K562 (cell line): Measurements from ENCODE around the gene SIPA1L2. TPM values are rescaled to one million over a fixed set of nuclear protein-coding genes. Genes with fewer than 3 reads are reported as not detected.

ENCODE experiments used
- ATAC-seq: fragments of 200-7000 bp; cut with Tn5 transposase; 3 replicates; pipeline ENCODE4 v1.9.1; 2020; ENCODE audit warnings: moderate library complexity
- BruUV-seq: library from RNA; stranded (reverse); fragments of 400-500 nt; replicated peaks from 2 replicates; lab custom pipeline; 2021; lab: Mats Ljungman, UMichigan
- CTCF ChIA-PET: fragments of 300-600 bp; formaldehyde crosslinking; extraction: SDS; loops from one replicate; lab custom pipeline; 2021; ENCODE audit warnings: low intra/inter-chr PET ratio; lab: Yijun Ruan, JAX
- POLR2A ChIA-PET: fragments of 300-600, 350-650 bp; sonication (Branson Sonifier 250); formaldehyde crosslinking; extraction: SDS; loops from one replicate; lab custom pipeline; 2021; ENCODE audit warnings: antibody characterized with exemption, inconsistent platforms; lab: Yijun Ruan, JAX
- DNase-seq, 4 experiments: peaks; one replicate each; pipeline versions ENCODE4 v3.0.0 to v3.0.0-alpha.2; 2011 to 2018; ENCODE audit warnings: low spot score in 3 of 4, mixed read lengths in 3 of 4; ENCODE audit errors: extremely low read depth in 1 of 4
- FAIRE-seq: peaks from 2 replicates; lab custom pipeline; 2011; peaks lifted over from hg19 to GRCh38; lab: Jason Lieb, UNC
- H2AFZ ChIP-seq: 2 replicates; pipeline ENCODE4 v1.6.0; 2011; ENCODE audit warnings: low read depth, low read length, control low read depth, inconsistent platforms
- H3K27ac ChIP-seq: fragments of 200-600 bp; 3 replicates; pipeline ENCODE4 v1.8.0; 2011; ENCODE audit warnings: low read depth, mild to moderate bottlenecking, control low read depth, inconsistent platforms, low read length, moderate library complexity, mixed read lengths; ENCODE audit errors: extremely low read depth
- H3K27me3 ChIP-seq, 2 experiments: fragments of 300-600 bp in 1 of 2; 2 replicates in 1 of 2; 3 replicates in 1 of 2; pipeline versions ENCODE4 v1.6.0 to v1.8.0; 2011; ENCODE audit warnings: inconsistent platforms in 2 of 2, low read length in 2 of 2, mild to moderate bottlenecking in 1 of 2, mixed read lengths in 1 of 2, moderate library complexity in 1 of 2; ENCODE audit not compliant: control insufficient read depth in 2 of 2, insufficient read depth in 2 of 2
- H3K36me3 ChIP-seq: fragments of 300-600 bp; 3 replicates; pipeline ENCODE4 v1.8.0; 2011; ENCODE audit warnings: mild to moderate bottlenecking, low read length, inconsistent platforms; ENCODE audit not compliant: control insufficient read depth, insufficient read depth
- H3K4me1 ChIP-seq, 2 experiments: fragments of 200-600 bp in 1 of 2; replicated peaks in 1 of 2; 2 replicates in 1 of 2; 3 replicates in 1 of 2; pipeline versions ENCODE4 v1.5.1 to v1.8.0; 2011; ENCODE audit warnings: inconsistent platforms in 2 of 2, low read length in 2 of 2, mild to moderate bottlenecking in 1 of 2, mixed read lengths in 1 of 2, moderate library complexity in 1 of 2; ENCODE audit not compliant: control insufficient read depth in 2 of 2, insufficient read depth in 2 of 2
- H3K4me2 ChIP-seq: 2 replicates; pipeline ENCODE4 v1.6.1; 2011; ENCODE audit warnings: low read length, control low read depth, inconsistent platforms, mixed read lengths; ENCODE audit not compliant: insufficient read depth
- H3K4me3 ChIP-seq: fragments of 200-600 bp; sonication (generic), shearing (Covaris generic); 2 replicates; pipeline ENCODE4 v1.5.1; 2016; ENCODE audit warnings: control low read depth, inconsistent platforms
- H3K79me2 ChIP-seq: fragments of 200-600 bp; 3 replicates; pipeline ENCODE4 v1.8.0; 2011; ENCODE audit warnings: low read length, inconsistent platforms; ENCODE audit not compliant: control insufficient read depth, insufficient read depth
- H3K9ac ChIP-seq, 2 experiments: 2 replicates each; pipeline versions ENCODE4 v1.6.0 to v1.6.1; 2011; ENCODE audit warnings: low read depth in 2 of 2, low read length in 2 of 2, control low read depth in 1 of 2, inconsistent platforms in 1 of 2, mild to moderate bottlenecking in 1 of 2, mixed read lengths in 1 of 2; ENCODE audit not compliant: insufficient read depth in 1 of 2
- H3K9me1 ChIP-seq: one replicate; pipeline ENCODE4 v1.6.0; 2011; ENCODE audit warnings: inconsistent platforms, mild to moderate bottlenecking, low read length, moderate library complexity; ENCODE audit not compliant: control insufficient read depth, insufficient read depth
- H3K9me3 ChIP-seq: replicated peaks from 2 replicates; pipeline ENCODE4 v1.5.1; 2011; ENCODE audit warnings: low read depth, low read length, inconsistent platforms; ENCODE audit not compliant: control insufficient read depth, insufficient read depth
- H4K20me1 ChIP-seq: replicated peaks from 2 replicates; pipeline ENCODE4 v1.6.1; 2011; ENCODE audit warnings: low read length, inconsistent platforms, mixed read lengths; ENCODE audit not compliant: control insufficient read depth, insufficient read depth
- BCL6 ChIP-seq: fragments of 250-450 bp; sonication (Bioruptor Pico); IDR thresholded peaks from 2 replicates; pipeline ENCODE4 v1.4.0; 2020
- ETS2 ChIP-seq: IDR thresholded peaks from 2 replicates; pipeline ENCODE4 v1.6.1; 2016; ENCODE audit warnings: borderline replicate concordance, missing genetic modification characterization, mild to moderate bottlenecking, moderate library complexity, missing compliant biosample characterization; ENCODE audit not compliant: poor library complexity, severe bottlenecking
- HDAC8 ChIP-seq: fragments of 450-650 bp; IDR thresholded peaks from 2 replicates; pipeline ENCODE4 v1.6.1; 2016; ENCODE audit warnings: mild to moderate bottlenecking, missing genetic modification characterization, moderate library complexity, missing compliant biosample characterization
- KLF1 ChIP-seq: fragments of 450-650 bp; IDR thresholded peaks from 2 replicates; pipeline ENCODE4 v1.6.1; 2016; ENCODE audit warnings: missing genetic modification characterization, missing compliant biosample characterization
- MED1 ChIP-seq: sonication (generic); formaldehyde crosslinking; IDR thresholded peaks from 2 replicates; pipeline ENCODE4 v1.8.1; 2023; ENCODE audit warnings: missing genetic modification reagents, borderline replicate concordance
- MXI1 ChIP-seq: IDR thresholded peaks from 2 replicates; pipeline ENCODE4 v1.6.1; 2011; ENCODE audit warnings: low read depth, mild to moderate bottlenecking, improper control_type of control experiment, low read length
- POLR2H ChIP-seq: IDR thresholded peaks from 2 replicates; pipeline ENCODE4 v1.6.1; 2016; ENCODE audit warnings: missing genetic modification characterization, low read depth, mild to moderate bottlenecking, control low read depth, missing compliant biosample characterization, moderate library complexity
- RBM15 ChIP-seq: fragments of 200-400 bp; formaldehyde crosslinking; IDR thresholded peaks from 2 replicates; pipeline ENCODE4 v1.6.1; 2018; ENCODE audit warnings: mild to moderate bottlenecking, low read length, moderate library complexity; ENCODE audit not compliant: insufficient read depth
- RFX7 ChIP-seq: fragments of 250-450 bp; sonication (Bioruptor Pico); IDR thresholded peaks from 2 replicates; pipeline ENCODE4 v1.5.1; 2021; ENCODE audit warnings: mild to moderate bottlenecking
- SMARCA4 ChIP-seq: fragments of 450-650 bp; IDR thresholded peaks from 2 replicates; pipeline ENCODE4 v1.6.1; 2016
- SRSF3 ChIP-seq: fragments of 200-400 bp; formaldehyde crosslinking; IDR thresholded peaks from 2 replicates; pipeline ENCODE4 v1.6.1; 2016; ENCODE audit warnings: mild to moderate bottlenecking, low read length, moderate library complexity; ENCODE audit not compliant: insufficient read depth
- TAF15 ChIP-seq: fragments of 200-400 bp; formaldehyde crosslinking; IDR thresholded peaks from 2 replicates; pipeline ENCODE4 v1.6.1; 2017; ENCODE audit warnings: mild to moderate bottlenecking, low read depth, low read length, moderate library complexity
- WGBS: fragments of 100-300 bp; shearing (Covaris generic); methylation state at CpG from one replicate; pipeline ENCODE4 v1.1.6; 2016; ENCODE audit warnings: low coverage, mixed read lengths; ENCODE audit not compliant: insufficient coverage; ENCODE audit errors: missing lambda C conversion rate; 5-methylcytosine and 5-hydroxymethylcytosine counted together
- in situ Hi-C: fragments of 300-500 bp; cut with MboI; formaldehyde crosslinking; loops from 4 replicates; pipeline ENCODE4 v1.15.0; 2018; ENCODE audit warnings: inconsistent platforms, mixed read lengths
- intact Hi-C: fragments of 100-400 bp; cut with micrococcal nuclease; formaldehyde crosslinking; loops from 2 replicates; pipeline ENCODE4 v1.14.2; 2022
- polyA plus RNA-seq, 8 experiments: library from polyadenylated mRNA; depleted of rRNA in 4 of 8; stranded (reverse) in 5 of 8; unstranded in 3 of 8; fragments of >200 nt; fragmentation: Nextera tagmentation in 2 of 8; fragmentation: Illumina TruSeq in 1 of 8; extraction: Ambion mirVana in 2 of 8; extraction: Trizol in 1 of 8; gene quantifications; 2 replicates each; pipeline versions ENCODE4 v1.2.1 to v1.2.3, GENCODE V29; 2011 to 2014; ENCODE audit warnings: inconsistent platforms in 1 of 8, missing spikeins in 1 of 8
- total RNA-seq, 7 experiments: library from RNA; depleted of rRNA in 6 of 7; stranded (reverse); fragments of >200 nt in 6 of 7; fragmentation: Illumina TruSeq in 2 of 7; extraction: Trizol in 2 of 7; gene quantifications; 2 replicates each; pipeline versions ENCODE4 v1.2.1 to v1.2.3, GENCODE V29; 2011 to 2021; ENCODE audit warnings: low replicate concordance in 1 of 7
- TF ChIP-seq, protein P1 (sequence below): IDR thresholded peaks from 2 replicates; pipeline ENCODE4 v1.6.1; 2014; ENCODE audit warnings: antibody characterized with exemption
- TF ChIP-seq, protein P2 (sequence below), 2 experiments: fragments of 250-450 bp in 1 of 2; fragments of 450-650 bp in 1 of 2; sonication (Bioruptor Pico) in 1 of 2; IDR thresholded peaks; 2 replicates each; pipeline versions ENCODE4 v1.6.1 to v1.8.0; 2016 to 2021; ENCODE audit warnings: mild to moderate bottlenecking in 2 of 2, moderate library complexity in 2 of 2, missing compliant biosample characterization in 1 of 2, missing genetic modification characterization in 1 of 2

SIPA1L2 gene
- total and polyA plus RNA-seq, 9 of the 15 experiments (the other 6 are each of a cell fraction or from before 2014, with no cell fraction given): 0.04 to 0.22 (median 0.06) TPM; not detected in 5

DNA sequence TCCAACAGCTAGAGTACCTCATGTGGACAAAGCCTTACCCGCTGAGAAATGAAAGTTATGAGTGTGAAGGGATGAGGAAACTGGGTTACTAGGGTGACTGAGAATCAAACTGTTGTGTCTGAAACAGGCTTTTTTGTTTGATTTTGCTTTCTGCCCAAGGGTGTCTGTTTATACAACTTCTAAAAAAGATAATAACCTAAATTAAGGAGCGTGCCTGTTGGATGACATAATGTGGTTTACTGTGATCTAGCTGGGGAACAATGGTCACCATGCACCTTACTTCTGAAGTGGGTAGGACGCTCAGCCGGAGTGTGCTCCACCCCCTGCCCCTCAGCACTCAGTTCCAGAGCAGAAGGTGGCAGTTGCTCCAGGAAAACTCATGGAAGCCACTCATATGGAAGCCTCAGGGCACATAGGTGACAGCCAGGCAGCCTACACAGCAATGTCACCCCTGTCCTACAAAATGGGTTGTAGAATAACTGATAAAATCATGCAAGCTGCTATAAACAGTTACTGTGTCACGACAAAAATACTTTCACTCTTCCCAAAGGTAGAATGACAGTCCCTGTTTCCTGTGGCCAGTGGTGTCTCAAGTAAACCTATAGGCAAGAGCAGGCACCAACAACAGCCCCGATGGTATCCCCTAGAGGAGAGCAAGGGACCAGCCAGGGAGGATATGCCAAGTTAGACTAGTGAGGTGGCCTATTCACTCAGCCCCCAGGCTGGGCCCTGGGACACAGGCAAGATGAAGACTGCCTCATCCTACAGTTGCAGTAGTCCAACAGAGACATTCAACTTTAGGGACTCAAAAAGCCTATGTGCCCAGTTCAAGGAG lies 29.3 kb downstream of the SIPA1L2 start:
- H3K4me1 ChIP-seq: no peaks in the 10 kb centered on the region; a peak in 1 of 5 replicates
- FAIRE-seq: no peak
- H2AFZ ChIP-seq: no peak overlapping the region
- H3K9me1 ChIP-seq: no peaks in the 10 kb centered on the region
- no peak for TF ChIP-seq KLF1
- TF ChIP-seq SMARCA4: no peak
- no peak for TF ChIP-seq HDAC8
- no peak for TF ChIP-seq MXI1
- TF ChIP-seq POLR2H (tag): no peak
- TF ChIP-seq RBM15: no peak
- TF ChIP-seq, protein P1, sequence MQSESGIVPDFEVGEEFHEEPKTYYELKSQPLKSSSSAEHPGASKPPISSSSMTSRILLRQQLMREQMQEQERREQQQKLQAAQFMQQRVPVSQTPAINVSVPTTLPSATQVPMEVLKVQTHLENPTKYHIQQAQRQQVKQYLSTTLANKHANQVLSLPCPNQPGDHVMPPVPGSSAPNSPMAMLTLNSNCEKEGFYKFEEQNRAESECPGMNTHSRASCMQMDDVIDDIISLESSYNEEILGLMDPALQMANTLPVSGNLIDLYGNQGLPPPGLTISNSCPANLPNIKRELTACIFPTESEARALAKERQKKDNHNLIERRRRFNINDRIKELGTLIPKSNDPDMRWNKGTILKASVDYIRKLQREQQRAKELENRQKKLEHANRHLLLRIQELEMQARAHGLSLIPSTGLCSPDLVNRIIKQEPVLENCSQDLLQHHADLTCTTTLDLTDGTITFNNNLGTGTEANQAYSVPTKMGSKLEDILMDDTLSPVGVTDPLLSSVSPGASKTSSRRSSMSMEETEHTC: no peak
- no peak for TF ChIP-seq MED1 (CRISPR knock-in tag)
- no peak for TF ChIP-seq RFX7 (CRISPR knock-in tag)
- no peak for TF ChIP-seq BCL6 (CRISPR knock-in tag)
- TF ChIP-seq, protein P2, sequence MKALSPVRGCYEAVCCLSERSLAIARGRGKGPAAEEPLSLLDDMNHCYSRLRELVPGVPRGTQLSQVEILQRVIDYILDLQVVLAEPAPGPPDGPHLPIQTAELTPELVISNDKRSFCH (CRISPR knock-in tag; IDR thresholded peaks at IDR 0.05): no peak
- TF ChIP-seq, protein P2 (tag; IDR thresholded peaks at IDR 0.05): no peak
- TF ChIP-seq ETS2: no peak
- no peak for TF ChIP-seq TAF15
- no peak for TF ChIP-seq SRSF3
- CTCF ChIA-PET: no interaction called here
- POLR2A ChIA-PET: interaction anchor here (0.6 to 1.2 kb wide), 2 partner anchors 18 to 20 kb away, joined by 3 to 4 read pairs; no protein-coding TSS in a partner anchor
- no peak for DNase-seq
- no peaks in the 10 kb centered on the region for H3K36me3 ChIP-seq
- in situ Hi-C loops (no loop called here), intact Hi-C loops (no loop called here)
- H3K9ac ChIP-seq: no peak overlapping the region
- H3K27ac ChIP-seq: no peak overlapping the region
- no peaks in the 10 kb centered on the region for H4K20me1 ChIP-seq
- H3K4me2 ChIP-seq: no peak overlapping the region
- no peak overlapping the region for H3K4me3 ChIP-seq
- no peaks in the 10 kb centered on the region for H3K9me3 ChIP-seq
- no peak; the same call in 2 of the 3 replicates for ATAC-seq
- no TSS peak for BruUV-seq
- under 1% methylated on average over 6 of the region's 6 CpGs for WGBS
- peaks cover 0 to 3% of the 10 kb centered on the region in 2 experiments; a peak in 1 of 5 replicates for H3K27me3 ChIP-seq
- no peaks in the 10 kb centered on the region for H3K79me2 ChIP-seq
